Spleen (tissue), 11 donors: ENCODE data around the gene CDKN1C. TPM values are rescaled to one million over a fixed set of nuclear protein-coding genes. Genes with fewer than 3 reads are reported as not detected.

Experiments used
- DNase-seq: peaks from one replicate; pipeline ENCODE4 v3.0.0-alpha.2; 2020
- H3K27ac ChIP-seq, 8 donors: fragments of 200-600 bp; sonication (generic) in 7 of 8; 1 replicate in 4 of 8; 2 replicates in 4 of 8; pipeline versions ENCODE4 v1.5.0 to v1.8.0; 2016 to 2021; ENCODE audit warnings: inconsistent platforms in 4 of 8, mild to moderate bottlenecking in 4 of 8, moderate library complexity in 1 of 8
- H3K27me3 ChIP-seq, 7 donors: fragments of 200-600 bp; sonication (generic) in 6 of 7; replicated peaks in 1 of 7; 1 replicate in 4 of 7; 2 replicates in 3 of 7; pipeline versions ENCODE4 v1.5.0 to v1.8.0; 2016 to 2021; ENCODE audit warnings: inconsistent platforms in 3 of 7, mild to moderate bottlenecking in 1 of 7
- H3K36me3 ChIP-seq, 6 donors: fragments of 200-600 bp; sonication (generic) in 5 of 6; 1 replicate in 4 of 6; 2 replicates in 2 of 6; pipeline versions ENCODE4 v1.5.0 to v1.8.0; 2016 to 2021; ENCODE audit warnings: inconsistent platforms in 2 of 6
- H3K4me1 ChIP-seq, 6 donors: fragments of 200-600 bp; sonication (generic) in 5 of 6; 1 replicate in 3 of 6; 2 replicates in 3 of 6; pipeline versions ENCODE4 v1.5.0 to v1.8.0; 2016 to 2021; ENCODE audit warnings: inconsistent platforms in 3 of 6
- H3K4me3 ChIP-seq, 8 donors: fragments of 200-600 bp; sonication (generic) in 7 of 8; 1 replicate in 4 of 8; 2 replicates in 4 of 8; pipeline versions ENCODE4 v1.5.0 to v1.8.0; 2016 to 2021; ENCODE audit warnings: inconsistent platforms in 4 of 8, mild to moderate bottlenecking in 4 of 8, moderate library complexity in 2 of 8
- H3K9me3 ChIP-seq, 8 donors: fragments of 200-600 bp; sonication (generic) in 7 of 8; 1 replicate in 4 of 8; 2 replicates in 4 of 8; pipeline versions ENCODE4 v1.5.0 to v1.8.0; 2016 to 2021; ENCODE audit warnings: inconsistent platforms in 4 of 8
- CTCF ChIP-seq, 11 experiments: fragments of 200-600 bp in 7 of 11; fragments of 450-650 bp in 4 of 11; sonication (generic) in 4 of 11; IDR thresholded peaks in 8 of 11; conservative IDR thresholded peaks in 3 of 11; 1 replicate in 7 of 11; 2 replicates in 4 of 11; pipeline versions ENCODE4 v1.4.0 to v1.8.0; 2016 to 2021; ENCODE audit warnings: antibody characterized with exemption in 11 of 11, inconsistent platforms in 4 of 11, mild to moderate bottlenecking in 1 of 11
- POLR2A ChIP-seq, 3 donors: fragments of 450-650 bp; IDR thresholded peaks; one replicate each; pipeline ENCODE4 v1.5.1; 2017; ENCODE audit warnings: antibody characterized with exemption in 3 of 3, mild to moderate bottlenecking in 1 of 3
- POLR2AphosphoS5 ChIP-seq, 3 donors: sonication (generic); formaldehyde crosslinking; IDR thresholded peaks; one replicate each; pipeline ENCODE4 v1.5.1; 2017; ENCODE audit warnings: antibody characterized with exemption in 3 of 3
- WGBS, 5 donors: extraction: QIAGEN DNeasy Blood & Tissue Kit in 3 of 5; methylation state at CpG; one replicate each; pipeline versions ENCODE4 v1.1.5 to v1.1.7; 2013 to 2018; 5-methylcytosine and 5-hydroxymethylcytosine counted together
- intact Hi-C: fragments of 100-400 bp; cut with DNase I; formaldehyde crosslinking; loops from one replicate; pipeline ENCODE4 v1.15.0; 2023; ENCODE audit warnings: low total_unique reads
- polyA plus RNA-seq, 3 donors: library from polyadenylated mRNA; stranded (reverse); fragments of 200-250 nt; gene quantifications; one replicate each; pipeline ENCODE4 v1.2.1, GENCODE V29; 2013
- total RNA-seq, 7 donors: library from RNA; depleted of rRNA in 3 of 7; stranded (reverse); fragments of >200 nt in 3 of 7; fragmentation: NEBNext Ultra II Directional in 4 of 7; extraction: Animal tissue kit (Norgen Biotek cat#: 25700) in 4 of 7; gene quantifications; one replicate each; pipeline versions ENCODE4 v1.1.0 to v1.2.1, GENCODE V29; 2016 to 2021
- donor health status: healthy with polysubstance abuse.
- donor health status: DM: no; HTN: no; CAD: no; lungs with moderate emphysema.
- donor health status: DM: no; HTN: no; CAD: no.
- donor health status: Bipolar disorder and iron deficiency.
- donor health status: healthy.
- donor health status: DM: no; HTN: no; CAD: no.
- donor health status: DM: yes; HTN: yes; CAD: no.

Gene CDKN1C
- total and polyA plus RNA-seq, 10 donors, result 5.4 to 40.4 (median 14.2) TPM

GRCh38 chr11:2903672-2904011 lies 18.1 kb upstream of the CDKN1C start:
- TF ChIP-seq POLR2AphosphoS5 (IDR thresholded peaks at IDR 0.05) (no peak), CTCF (IDR thresholded peaks at IDR 0.05 in 8 of 11, conservative IDR thresholded peaks at IDR 0.05 in 3 of 11) (no peak), POLR2A (IDR thresholded peaks at IDR 0.05) (no peak)
- Histone ChIP-seq H3K27ac (no peak overlapping the region), H3K36me3 (peaks cover 0 to 14% (median 0%) of the 10 kb centered on the region in 6 donors), H3K4me3 (peak overlapping the region in 1 of 8 donors; percentile 5), H3K4me1 (peaks cover 6 to 54% (median 42%) of the 10 kb centered on the region in 6 donors), H3K9me3 (peaks cover 0 to 5% (median 0%) of the 10 kb centered on the region in 8 donors), H3K27me3 (peaks cover 0 to 31% (median 0%) of the 10 kb centered on the region in 7 donors)
- intact Hi-C loops, result no loop called here
- WGBS, 5 donors, result 67 to 91% (median 89%) methylated on average over 7 of the region's 7 CpGs
- DNase-seq, result no peak

- 76 to 85% (median 81%) methylated on average over 22 to 23 of the region's 23 CpGs for WGBS, 5 donors
- H3K36me3 ChIP-seq, result peaks cover 0 to 14% (median 0%) of the 10 kb centered on the region in 6 donors
- H3K27ac ChIP-seq, result peak overlapping the region; percentile 24 to 95 (median 82)
- intact Hi-C loops, result no loop called here
- peak; percentile 84 for DNase-seq
- peaks cover 10 to 60% (median 48%) of the 10 kb centered on the region in 6 donors for H3K4me1 ChIP-seq
- no peak for TF ChIP-seq CTCF (IDR thresholded peaks at IDR 0.05 in 8 of 11, conservative IDR thresholded peaks at IDR 0.05 in 3 of 11)
- no peak for TF ChIP-seq POLR2AphosphoS5 (IDR thresholded peaks at IDR 0.05)
- TF ChIP-seq POLR2A (IDR thresholded peaks at IDR 0.05), result no peak
- H3K9me3 ChIP-seq, result peaks cover 0 to 5% (median 0%) of the 10 kb centered on the region in 8 donors
- H3K4me3 ChIP-seq, result peak overlapping the region; percentile 24 to 90 (median 60)
- peaks cover 0 to 26% (median 0%) of the 10 kb centered on the region in 7 donors for H3K27me3 ChIP-seq
Observed at GRCh38 chr11:2902784-2903671, 17.5 kb upstream of the CDKN1C start.

GRCh38 chr11:2901854-2902783 lies 16.5 kb upstream of the CDKN1C start:
- peaks cover 0 to 4% (median 0%) of the 10 kb centered on the region in 8 donors for H3K9me3 ChIP-seq
- peak overlapping the region; percentile 39 to 95 (median 82) for H3K27ac ChIP-seq
- peaks cover 0 to 14% (median 0%) of the 10 kb centered on the region in 6 donors for H3K36me3 ChIP-seq
- peak in 1 of 11 experiments; percentile 28 for TF ChIP-seq CTCF (IDR thresholded peaks at IDR 0.05 in 8 of 11, conservative IDR thresholded peaks at IDR 0.05 in 3 of 11)
- TF ChIP-seq POLR2A (IDR thresholded peaks at IDR 0.05), result no peak
- peak; percentile 81 to 89 (median 83) for TF ChIP-seq POLR2AphosphoS5 (IDR thresholded peaks at IDR 0.05)
- peak; percentile 99 for DNase-seq
- WGBS, 5 donors, result 4 to 17% (median 5%) methylated on average over 15 to 58 of the region's 58 CpGs
- H3K27me3 ChIP-seq, result peaks cover 0 to 22% (median 0%) of the 10 kb centered on the region in 7 donors
- intact Hi-C loops, result no loop called here
- H3K4me1 ChIP-seq, result peaks cover 10 to 69% (median 56%) of the 10 kb centered on the region in 6 donors
- H3K4me3 ChIP-seq, result peak overlapping the region; percentile 24 to 90 (median 60)
